ENCODE data around the gene CYSTM1. TPM values are rescaled to one million over a fixed set of nuclear protein-coding genes. Genes with fewer than 3 reads are reported as not detected.

Gene CYSTM1
- total RNA-seq, 3 donors from 2014 or later (not counting 1 experiment from before 2014, with no cell fraction given) = 3.9 to 4.9 (median 4.2) TPM

GRCh38 chr5:140224658-140225057 lies 49.7 kb downstream of the CYSTM1 start:
- no peak for ATAC-seq
- Mint-ChIP-seq H3K27me3 (ENCODE audit: low read depth in 2 of 2) (peaks cover 0 to 6% of the 10 kb centered on the region in 2 donors), H3K27ac (no peak overlapping the region), H3K4me1 (peaks cover 0 to 5% of the 10 kb centered on the region in 2 donors), H3K4me3 (no peak overlapping the region), H3K9me3 (no peaks in the 10 kb centered on the region), H3K36me3 (no peaks in the 10 kb centered on the region)
- Histone ChIP-seq H3K9me3 (ENCODE audit: control insufficient read depth, insufficient read depth, low read length) (no peaks in the 10 kb centered on the region), H3K4me1 (ENCODE audit: control insufficient read depth, insufficient read depth, low read length) (no peaks in the 10 kb centered on the region), H3K36me3 (ENCODE audit: control insufficient read depth, insufficient read depth, low read length) (no peaks in the 10 kb centered on the region), H3K27me3 (ENCODE audit: control insufficient read depth, insufficient read depth, low read length) (no peaks in the 10 kb centered on the region), H3K27ac (ENCODE audit: low read length) (no peak overlapping the region), H3K4me3 (ENCODE audit: low read length) (no peak overlapping the region)
- DNase-seq = no peak
- no peak for TF ChIP-seq CTCF (IDR thresholded peaks at IDR 0.05)
- intact Hi-C loops (cut with micrococcal nuclease) = no loop called here
- WGBS (ENCODE audit: insufficient coverage) = 80% methylated on average over 3 of the region's 3 CpGs

GRCh38 chr5:140225396-140225795 lies 50.4 kb downstream of the CYSTM1 start:
- DNase-seq (no peak), ATAC-seq (no peak)
- WGBS (ENCODE audit: insufficient coverage) = 92% methylated on average over 3 of the region's 3 CpGs
- Mint-ChIP-seq H3K9me3 (no peaks in the 10 kb centered on the region), H3K27me3 (ENCODE audit: low read depth in 2 of 2) (peaks cover 0 to 6% of the 10 kb centered on the region in 2 donors), H3K27ac (no peak overlapping the region), H3K4me1 (peaks cover 0 to 5% of the 10 kb centered on the region in 2 donors), H3K4me3 (no peak overlapping the region), H3K36me3 (no peaks in the 10 kb centered on the region)
- Histone ChIP-seq H3K4me3 (ENCODE audit: low read length) (no peak overlapping the region), H3K27ac (ENCODE audit: low read length) (no peak overlapping the region), H3K4me1 (ENCODE audit: control insufficient read depth, insufficient read depth, low read length) (no peaks in the 10 kb centered on the region), H3K9me3 (ENCODE audit: control insufficient read depth, insufficient read depth, low read length) (no peaks in the 10 kb centered on the region), H3K27me3 (ENCODE audit: control insufficient read depth, insufficient read depth, low read length) (no peaks in the 10 kb centered on the region), H3K36me3 (ENCODE audit: control insufficient read depth, insufficient read depth, low read length) (no peaks in the 10 kb centered on the region)
- intact Hi-C loops (cut with micrococcal nuclease) = no loop called here
- no peak for TF ChIP-seq CTCF (IDR thresholded peaks at IDR 0.05)

- H3K36me3 Mint-ChIP-seq = no peaks in the 10 kb centered on the region
- intact Hi-C loops (cut with micrococcal nuclease) = no loop called here
- ATAC-seq (no peak), DNase-seq (no peak)
- no peaks in the 10 kb centered on the region for H3K4me1 ChIP-seq (ENCODE audit: control insufficient read depth, insufficient read depth, low read length)
- H3K4me1 Mint-ChIP-seq = peaks cover 0 to 5% of the 10 kb centered on the region in 2 donors
- H3K27ac ChIP-seq (ENCODE audit: low read length) = no peak overlapping the region
- TF ChIP-seq CTCF (IDR thresholded peaks at IDR 0.05) = no peak
- no peaks in the 10 kb centered on the region for H3K9me3 ChIP-seq (ENCODE audit: control insufficient read depth, insufficient read depth, low read length)
- no peak overlapping the region for H3K27ac Mint-ChIP-seq
- H3K4me3 Mint-ChIP-seq = no peak overlapping the region
- H3K27me3 ChIP-seq (ENCODE audit: control insufficient read depth, insufficient read depth, low read length) = no peaks in the 10 kb centered on the region
- H3K4me3 ChIP-seq (ENCODE audit: low read length) = no peak overlapping the region
- H3K27me3 Mint-ChIP-seq (ENCODE audit: low read depth in 2 of 2) = peaks cover 0 to 13% of the 10 kb centered on the region in 2 donors
- H3K9me3 Mint-ChIP-seq = no peaks in the 10 kb centered on the region
- WGBS (ENCODE audit: insufficient coverage) = 92% methylated on average over 2 of the region's 2 CpGs
- no peaks in the 10 kb centered on the region for H3K36me3 ChIP-seq (ENCODE audit: control insufficient read depth, insufficient read depth, low read length)
Observed at GRCh38 chr5:140227046-140227445, 52.1 kb downstream of the CYSTM1 start.

GRCh38 chr5:140228364-140228837 lies 53.4 kb downstream of the CYSTM1 start:
- no peaks in the 10 kb centered on the region for H3K9me3 ChIP-seq (ENCODE audit: control insufficient read depth, insufficient read depth, low read length)
- H3K4me3 Mint-ChIP-seq = no peak overlapping the region
- no peaks in the 10 kb centered on the region for H3K36me3 ChIP-seq (ENCODE audit: control insufficient read depth, insufficient read depth, low read length)
- ATAC-seq (peak in 1 of 3 donors; percentile 30), DNase-seq (no peak)
- H3K27me3 ChIP-seq (ENCODE audit: control insufficient read depth, insufficient read depth, low read length) = no peaks in the 10 kb centered on the region
- H3K36me3 Mint-ChIP-seq = no peaks in the 10 kb centered on the region
- WGBS (ENCODE audit: insufficient coverage) = 97% methylated on average over 7 of the region's 7 CpGs
- H3K27ac ChIP-seq (ENCODE audit: low read length) = no peak overlapping the region
- no peak overlapping the region for H3K4me3 ChIP-seq (ENCODE audit: low read length)
- peaks cover 0 to 5% of the 10 kb centered on the region in 2 donors for H3K4me1 Mint-ChIP-seq
- H3K9me3 Mint-ChIP-seq = no peaks in the 10 kb centered on the region
- peaks cover 0 to 14% of the 10 kb centered on the region in 2 donors for H3K27me3 Mint-ChIP-seq (ENCODE audit: low read depth in 2 of 2)
- no peaks in the 10 kb centered on the region for H3K4me1 ChIP-seq (ENCODE audit: control insufficient read depth, insufficient read depth, low read length)
- TF ChIP-seq CTCF (IDR thresholded peaks at IDR 0.05) = no peak
- H3K27ac Mint-ChIP-seq = no peak overlapping the region
- intact Hi-C loops (cut with micrococcal nuclease) = no loop called here
